Loucy (cell line): ENCODE data around the gene SYNDIG1.

Experiments
- H2AFZ ChIP-seq: fragments of 200-600 bp; sonication (generic); 2 replicates; pipeline ENCODE4 v1.6.0; 2016; ENCODE audit warnings: antibody characterized with exemption, mild to moderate bottlenecking, low read length, moderate library complexity
- H3F3A ChIP-seq: fragments of 200-600 bp; 2 replicates; pipeline ENCODE4 v1.6.0; 2016; ENCODE audit warnings: antibody characterized with exemption, low read depth, mild to moderate bottlenecking
- H3K27me3 ChIP-seq: fragments of 200-600 bp; sonication (generic); 2 replicates; pipeline ENCODE4 v1.6.1; 2014; ENCODE audit warnings: low read length, mild to moderate bottlenecking; ENCODE audit not compliant: insufficient read depth, poor library complexity, severe bottlenecking
- H3K36me3 ChIP-seq: fragments of 200-600 bp; sonication (generic); 2 replicates; pipeline ENCODE4 v1.6.1; 2016; ENCODE audit warnings: low read length; ENCODE audit not compliant: insufficient read depth
- H3K4me1 ChIP-seq: fragments of 200-600 bp; sonication (generic); 2 replicates; pipeline ENCODE4 v1.5.1; 2014; ENCODE audit warnings: low read length, mild to moderate bottlenecking; ENCODE audit not compliant: insufficient read depth, poor library complexity, severe bottlenecking
- H3K4me2 ChIP-seq: fragments of 200-600 bp; sonication (generic); 2 replicates; pipeline ENCODE4 v1.6.0; 2014; ENCODE audit warnings: antibody characterized with exemption, low read length, low read depth, mild to moderate bottlenecking; ENCODE audit not compliant: poor library complexity, severe bottlenecking
- H3K4me3 ChIP-seq: fragments of 200-600 bp; sonication (generic); 2 replicates; pipeline ENCODE4 v1.5.1; 2014; ENCODE audit warnings: low read length, mild to moderate bottlenecking, mixed read lengths; ENCODE audit not compliant: poor library complexity, severe bottlenecking
- H3K79me2 ChIP-seq: fragments of 200-600 bp; sonication (generic); 2 replicates; pipeline ENCODE4 v1.6.1; 2014; ENCODE audit warnings: low read length; ENCODE audit not compliant: insufficient read depth
- H3K9ac ChIP-seq: fragments of 200-600 bp; sonication (generic); 2 replicates; pipeline ENCODE4 v1.6.0; 2014; ENCODE audit warnings: mild to moderate bottlenecking, low read depth, low read length, moderate library complexity; ENCODE audit not compliant: poor library complexity, severe bottlenecking
- H3K9me2 ChIP-seq: fragments of 200-600 bp; sonication (generic); replicated peaks from 2 replicates; pipeline ENCODE4 v1.6.1; 2016; ENCODE audit warnings: low read depth, low read length, mixed read lengths
- H3K9me3 ChIP-seq: fragments of 200-600 bp; sonication (generic); 2 replicates; pipeline ENCODE4 v1.6.1; 2014; ENCODE audit warnings: mild to moderate bottlenecking, antibody characterized with exemption, low read length, low read depth; ENCODE audit not compliant: insufficient read depth
- H4K20me1 ChIP-seq: fragments of 200-600 bp; sonication (generic); 2 replicates; pipeline ENCODE4 v1.6.0; 2014; ENCODE audit warnings: antibody characterized with exemption, low read length, mild to moderate bottlenecking; ENCODE audit not compliant: insufficient read depth, poor library complexity, severe bottlenecking
- EZH2phosphoT487 ChIP-seq: fragments of 200-600 bp; IDR thresholded peaks from 2 replicates; pipeline ENCODE4 v1.6.1; 2018; ENCODE audit warnings: antibody characterized with exemption, mild to moderate bottlenecking, moderate library complexity, borderline replicate concordance
- TF ChIP-seq, protein P1 (sequence below): fragments of 200-600 bp; sonication (generic); conservative IDR thresholded peaks from 2 replicates; pipeline ENCODE4 v1.5.1; 2014; ENCODE audit warnings: mild to moderate bottlenecking, antibody characterized with exemption, low read length

Gene SYNDIG1

DNA sequence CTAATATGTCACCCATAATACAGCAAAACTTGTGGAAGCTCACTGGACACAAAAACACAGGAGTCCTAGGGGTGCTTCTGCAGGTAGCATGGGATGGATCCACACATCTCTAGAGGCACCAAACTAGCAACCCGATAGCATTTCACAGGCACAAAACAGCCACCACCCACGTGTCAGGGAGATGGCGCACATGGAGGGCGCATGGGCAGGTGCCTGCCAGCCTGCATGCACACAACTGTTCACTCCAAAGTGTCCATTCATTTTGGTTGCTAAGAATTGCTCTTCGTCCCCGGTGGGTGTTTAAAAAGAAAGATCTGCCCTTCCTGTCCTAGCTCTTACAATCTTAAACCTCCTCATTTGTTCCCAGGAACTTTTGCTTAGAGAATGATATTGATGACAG lies 171.3 kb downstream of the SYNDIG1 start:
- H3F3A ChIP-seq, result no peaks in the 10 kb centered on the region

DNA sequence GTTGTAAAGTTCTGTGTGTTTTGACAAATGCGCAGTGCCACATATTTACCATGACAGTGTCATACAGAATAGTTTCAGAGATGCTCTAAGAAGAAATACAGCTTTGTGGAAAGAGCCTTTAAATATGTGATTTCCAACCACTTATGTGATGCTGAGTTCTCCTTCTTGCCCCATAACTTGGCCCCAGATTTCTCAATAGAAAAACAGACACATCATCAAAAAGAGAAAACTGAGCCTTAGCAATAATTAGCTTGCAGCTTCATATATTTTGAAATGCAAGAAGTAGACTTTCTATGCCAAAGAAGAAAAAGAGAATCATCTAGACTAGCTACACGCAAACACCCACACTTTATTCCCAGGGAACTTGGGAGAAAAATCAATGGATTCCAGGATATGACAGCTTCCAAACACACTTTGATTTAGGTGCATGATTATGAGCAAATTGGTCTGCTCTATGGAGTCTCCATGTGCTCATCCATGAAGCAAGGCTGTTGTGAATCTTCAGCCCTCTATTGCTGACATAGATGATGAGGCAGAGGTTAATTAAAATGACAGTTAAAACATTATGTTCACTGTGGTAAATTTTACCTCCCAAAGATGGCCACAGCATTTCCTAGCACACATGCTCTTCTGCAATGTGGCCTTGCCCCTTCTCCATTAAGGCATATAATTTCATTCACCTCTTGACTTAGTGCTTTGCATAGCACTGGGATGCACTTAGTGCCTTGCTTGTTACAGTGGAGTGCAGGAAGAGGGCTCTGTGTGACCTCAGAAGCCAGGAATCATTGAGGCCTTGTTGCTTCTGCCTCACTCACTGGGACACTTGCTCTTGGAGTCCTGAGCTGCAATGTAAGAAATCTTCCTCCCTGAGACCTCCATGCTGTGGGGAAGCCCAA lies 174.6 kb downstream of the SYNDIG1 start:
- TF ChIP-seq EZH2phosphoT487, result no peak
- TF ChIP-seq, protein P1, sequence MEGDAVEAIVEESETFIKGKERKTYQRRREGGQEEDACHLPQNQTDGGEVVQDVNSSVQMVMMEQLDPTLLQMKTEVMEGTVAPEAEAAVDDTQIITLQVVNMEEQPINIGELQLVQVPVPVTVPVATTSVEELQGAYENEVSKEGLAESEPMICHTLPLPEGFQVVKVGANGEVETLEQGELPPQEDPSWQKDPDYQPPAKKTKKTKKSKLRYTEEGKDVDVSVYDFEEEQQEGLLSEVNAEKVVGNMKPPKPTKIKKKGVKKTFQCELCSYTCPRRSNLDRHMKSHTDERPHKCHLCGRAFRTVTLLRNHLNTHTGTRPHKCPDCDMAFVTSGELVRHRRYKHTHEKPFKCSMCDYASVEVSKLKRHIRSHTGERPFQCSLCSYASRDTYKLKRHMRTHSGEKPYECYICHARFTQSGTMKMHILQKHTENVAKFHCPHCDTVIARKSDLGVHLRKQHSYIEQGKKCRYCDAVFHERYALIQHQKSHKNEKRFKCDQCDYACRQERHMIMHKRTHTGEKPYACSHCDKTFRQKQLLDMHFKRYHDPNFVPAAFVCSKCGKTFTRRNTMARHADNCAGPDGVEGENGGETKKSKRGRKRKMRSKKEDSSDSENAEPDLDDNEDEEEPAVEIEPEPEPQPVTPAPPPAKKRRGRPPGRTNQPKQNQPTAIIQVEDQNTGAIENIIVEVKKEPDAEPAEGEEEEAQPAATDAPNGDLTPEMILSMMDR, result no peak
- no peak overlapping the region for H3K4me2 ChIP-seq

More for the DNA sequence above, 171.3 kb downstream of the SYNDIG1 start:
- H3K27me3 ChIP-seq, result no peaks in the 10 kb centered on the region
- no peaks in the 10 kb centered on the region for H3K36me3 ChIP-seq
- no peaks in the 10 kb centered on the region for H3K79me2 ChIP-seq
- TF ChIP-seq, protein P1, result no peak
- no peak for TF ChIP-seq EZH2phosphoT487
- H3K9me2 ChIP-seq, result no peaks in the 10 kb centered on the region
- no peak overlapping the region for H3K4me2 ChIP-seq
- peaks cover 4% of the 10 kb centered on the region; the same call in 1 of the 2 replicates for H3K9me3 ChIP-seq
- H3K9ac ChIP-seq, result no peak overlapping the region
- H3K4me3 ChIP-seq, result no peak overlapping the region
- H2AFZ ChIP-seq, result no peak overlapping the region
- H4K20me1 ChIP-seq, result no peaks in the 10 kb centered on the region
- H3K4me1 ChIP-seq, result no peaks in the 10 kb centered on the region

DNA sequence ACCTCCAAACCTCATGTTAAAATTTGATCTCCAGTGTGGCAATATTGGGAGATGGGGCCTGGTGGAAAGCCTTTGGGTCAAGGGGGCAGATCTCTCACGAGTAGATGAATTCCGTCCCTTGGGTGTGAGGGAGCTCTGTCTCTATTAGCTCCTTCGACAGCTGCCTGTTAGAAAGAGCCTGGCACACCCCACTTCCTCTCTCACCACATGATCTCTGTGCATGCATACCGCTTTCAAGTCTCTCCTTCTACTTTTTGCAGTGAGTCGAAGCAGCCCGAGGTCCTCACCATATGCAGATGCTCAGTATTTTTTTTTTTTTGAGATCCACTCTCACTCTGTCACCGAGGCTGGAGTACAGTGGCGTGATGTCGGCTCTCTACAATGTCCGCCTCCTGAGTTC lies 176.9 kb downstream of the SYNDIG1 start:
- H3F3A ChIP-seq, result no peaks in the 10 kb centered on the region
- no peaks in the 10 kb centered on the region for H3K4me1 ChIP-seq
- no peaks in the 10 kb centered on the region for H3K9me2 ChIP-seq
- no peak overlapping the region for H3K4me3 ChIP-seq
- TF ChIP-seq, protein P1, result no peak
- no peak for TF ChIP-seq EZH2phosphoT487
- H3K9me3 ChIP-seq, result peaks cover 4% of the 10 kb centered on the region; the same call in 1 of the 2 replicates
- H3K36me3 ChIP-seq, result no peaks in the 10 kb centered on the region
- H3K4me2 ChIP-seq, result no peak overlapping the region
- H2AFZ ChIP-seq, result no peak overlapping the region
- no peaks in the 10 kb centered on the region for H4K20me1 ChIP-seq
- no peak overlapping the region for H3K9ac ChIP-seq
- no peaks in the 10 kb centered on the region for H3K27me3 ChIP-seq
- no peaks in the 10 kb centered on the region for H3K79me2 ChIP-seq

More for the DNA sequence above, 174.6 kb downstream of the SYNDIG1 start:
- Histone ChIP-seq H3K36me3 (no peaks in the 10 kb centered on the region), H3K9me2 (no peaks in the 10 kb centered on the region), H4K20me1 (no peaks in the 10 kb centered on the region), H3K4me3 (no peak overlapping the region), H3K9ac (no peak overlapping the region), H3F3A (no peaks in the 10 kb centered on the region), H2AFZ (no peak overlapping the region), H3K79me2 (no peaks in the 10 kb centered on the region), H3K27me3 (no peaks in the 10 kb centered on the region), H3K9me3 (peaks cover 4% of the 10 kb centered on the region; the same call in 1 of the 2 replicates), H3K4me1 (no peaks in the 10 kb centered on the region)
